GM18498 (cell line): Measurements from ENCODE around the gene FAM25C.
"Not testable (repeated sequence)": the region's sequence is repeated elsewhere in the genome, so short reads cannot be mapped to it uniquely, and the experiment has no call there.

Source experiments
- ATAC-seq: cut with Tn5 transposase; IDR thresholded peaks from one replicate; pipeline ENCODE4 v1.9.1; 2021; ENCODE audit warnings: mild to moderate bottlenecking, moderate library complexity; ENCODE audit not compliant: unreplicated experiment

Gene FAM25C

GRCh38 chr10:47959677-47960076 is 39.9 kb downstream of the FAM25C start:
- ATAC-seq = not testable (repeated sequence)

- ATAC-seq = not testable (repeated sequence)
These were observed 42.4 kb downstream of the FAM25C start for GRCh38 chr10:47957158-47957557.

GRCh38 chr10:47947424-47947823 is 52.2 kb downstream of the FAM25C start:
- not testable (repeated sequence) for ATAC-seq
